ENCODE results near the gene MAF. TPM values are rescaled to one million over a fixed set of nuclear protein-coding genes. Genes with fewer than 3 reads are reported as not detected.

The MAF gene
- total and polyA plus RNA-seq, 2 donors, result 20.2 to 42.2 TPM

DNA sequence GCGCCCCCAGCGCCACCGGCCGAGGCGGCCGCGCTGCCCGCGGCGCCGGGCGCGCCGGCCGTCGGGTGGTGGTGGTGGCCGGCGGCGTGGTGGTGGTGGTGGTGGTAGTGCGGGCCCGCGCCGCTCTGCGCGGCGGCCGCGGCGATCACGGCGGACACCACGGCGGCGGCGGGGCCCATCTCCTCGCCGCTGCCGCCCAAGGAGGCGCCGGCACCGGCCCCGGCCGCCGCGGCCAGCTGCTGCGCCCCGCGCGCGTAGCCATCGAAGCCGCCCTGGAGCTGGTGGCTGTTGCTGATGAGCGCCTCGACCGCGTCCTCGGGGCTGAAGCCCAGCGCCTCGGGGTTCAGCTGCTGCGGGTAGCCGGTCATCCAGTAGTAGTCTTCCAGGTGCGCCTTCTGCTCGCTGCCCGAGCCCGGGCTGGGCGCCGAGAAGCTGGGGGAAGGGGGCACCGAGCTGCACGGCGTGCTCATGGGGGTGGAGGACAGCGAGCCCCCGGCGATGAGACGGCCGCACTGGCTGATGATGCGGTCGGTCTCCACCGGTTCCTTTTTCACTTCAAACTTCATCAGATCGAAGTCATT is 1.2 kb downstream of the MAF start:
- WGBS, result under 1% methylated on average over 72 of the region's 79 CpGs
- Histone ChIP-seq H3K27ac (ENCODE audit: low read depth in 1 of 2, low read length in 1 of 2) (peak overlapping the region; percentile 80 to 81), H3K36me3 (ENCODE audit: control insufficient read depth in 2 of 2, insufficient read depth in 2 of 2, low read length in 1 of 2) (no peaks in the 10 kb centered on the region), H3K4me1 (ENCODE audit: control insufficient read depth in 2 of 2, insufficient read depth in 2 of 2, low read length in 2 of 2) (peaks cover 10 to 28% of the 10 kb centered on the region in 2 donors), H3K27me3 (ENCODE audit: control insufficient read depth in 2 of 2, insufficient read depth in 1 of 2, low read length in 1 of 2) (peaks cover 18 to 38% of the 10 kb centered on the region in 2 donors), H3K9me3 (ENCODE audit: control insufficient read depth in 2 of 2, insufficient read depth in 1 of 2, low read length in 1 of 2) (peaks cover 0 to 3% of the 10 kb centered on the region in 2 donors), H3K4me3 (ENCODE audit: low read length in 2 of 2) (peak overlapping the region; percentile 49 to 58)
- DNase-seq (ENCODE audit: low read depth in 6 of 9, low spot score in 9 of 9), result peak in 5 of 9 donors; percentile 6 to 46 (median 14)

DNA sequence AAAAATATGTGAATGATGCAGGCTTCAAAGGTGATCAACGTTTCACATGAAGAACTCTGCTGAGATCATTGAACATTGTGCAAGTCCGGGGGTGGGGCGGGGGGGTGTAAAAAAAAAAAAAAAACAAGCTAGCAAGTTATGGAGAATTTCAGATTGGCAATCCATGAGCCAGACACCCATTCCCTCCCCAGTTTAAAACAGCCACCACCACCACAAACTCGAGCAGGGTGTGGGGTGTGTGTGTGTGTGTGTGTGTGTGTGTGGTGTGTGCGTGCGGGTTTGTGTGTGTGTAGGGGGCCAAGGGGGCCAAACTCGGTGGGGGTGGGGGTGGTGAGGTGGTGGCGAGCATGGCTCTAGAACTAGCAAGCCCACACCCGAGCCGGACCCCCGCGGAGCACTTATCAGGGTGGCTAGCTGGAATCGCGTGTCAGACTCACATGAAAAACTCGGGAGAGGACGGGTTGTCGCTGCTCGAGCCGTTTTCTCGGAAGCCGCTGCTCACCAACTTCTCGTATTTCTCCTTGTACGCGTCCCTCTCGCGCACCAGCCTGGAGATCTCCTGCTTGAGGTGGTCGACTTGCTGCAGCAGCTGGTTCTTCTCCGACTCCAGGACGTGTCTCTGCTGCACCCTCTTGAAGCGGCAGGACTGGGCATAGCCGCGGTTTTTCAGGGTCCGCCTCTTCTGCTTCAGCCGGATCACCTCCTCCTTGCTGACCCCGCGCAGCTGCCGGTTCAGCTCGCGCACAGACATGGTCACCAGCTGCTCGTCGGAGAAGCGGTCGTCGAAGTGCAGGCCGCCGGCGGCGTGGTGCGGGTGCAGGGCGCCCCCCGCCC is 2.0 kb downstream of the MAF start:
- H3K9me3 ChIP-seq (ENCODE audit: control insufficient read depth in 2 of 2, insufficient read depth in 1 of 2, low read length in 1 of 2), result peaks cover 0 to 3% of the 10 kb centered on the region in 2 donors

DNA sequence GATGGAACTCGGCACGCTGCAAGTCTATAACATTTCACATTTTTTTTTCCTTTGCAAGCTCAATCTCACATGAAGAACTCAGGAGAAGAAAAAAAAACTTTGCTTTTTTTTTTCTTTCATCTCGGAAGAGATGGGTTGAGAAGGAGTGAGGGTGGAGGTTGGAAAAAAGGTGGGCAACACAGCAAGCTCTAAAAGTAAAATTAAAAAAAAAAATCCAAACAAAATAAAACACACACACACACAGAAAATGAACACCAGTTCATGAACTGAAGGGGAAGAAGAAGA is 2.5 kb downstream of the MAF start:
- peak overlapping the region; percentile 22 to 38 for H3K27ac ChIP-seq (ENCODE audit: low read depth in 1 of 2, low read length in 1 of 2)
- WGBS, result 49% methylated on average over 3 of the region's 3 CpGs
- H3K9me3 ChIP-seq (ENCODE audit: control insufficient read depth in 2 of 2, insufficient read depth in 1 of 2, low read length in 1 of 2), result peaks cover 0 to 3% of the 10 kb centered on the region in 2 donors
- DNase-seq (ENCODE audit: low read depth in 6 of 9, low spot score in 9 of 9), result peak in 1 of 9 donors; percentile 20
- peaks cover 10 to 28% of the 10 kb centered on the region in 2 donors for H3K4me1 ChIP-seq (ENCODE audit: control insufficient read depth in 2 of 2, insufficient read depth in 2 of 2, low read length in 2 of 2)
- H3K4me3 ChIP-seq (ENCODE audit: low read length in 2 of 2), result peak overlapping the region; percentile 40 to 58
- H3K27me3 ChIP-seq (ENCODE audit: control insufficient read depth in 2 of 2, insufficient read depth in 1 of 2, low read length in 1 of 2), result peaks cover 18 to 38% of the 10 kb centered on the region in 2 donors
- no peaks in the 10 kb centered on the region for H3K36me3 ChIP-seq (ENCODE audit: control insufficient read depth in 2 of 2, insufficient read depth in 2 of 2, low read length in 1 of 2)

More for the DNA sequence above, 2.0 kb downstream of the MAF start:
- DNase-seq (ENCODE audit: low read depth in 6 of 9, low spot score in 9 of 9), result peak in 5 of 9 donors; percentile 25 to 63 (median 31)
- peak overlapping the region; percentile 22 to 87 for H3K27ac ChIP-seq (ENCODE audit: low read depth in 1 of 2, low read length in 1 of 2)
- H3K4me3 ChIP-seq (ENCODE audit: low read length in 2 of 2), result peak overlapping the region; percentile 40 to 58
- under 1% methylated on average over 51 of the region's 51 CpGs for WGBS
- peaks cover 18 to 38% of the 10 kb centered on the region in 2 donors for H3K27me3 ChIP-seq (ENCODE audit: control insufficient read depth in 2 of 2, insufficient read depth in 1 of 2, low read length in 1 of 2)
- H3K4me1 ChIP-seq (ENCODE audit: control insufficient read depth in 2 of 2, insufficient read depth in 2 of 2, low read length in 2 of 2), result peaks cover 10 to 28% of the 10 kb centered on the region in 2 donors
- no peaks in the 10 kb centered on the region for H3K36me3 ChIP-seq (ENCODE audit: control insufficient read depth in 2 of 2, insufficient read depth in 2 of 2, low read length in 1 of 2)

DNA sequence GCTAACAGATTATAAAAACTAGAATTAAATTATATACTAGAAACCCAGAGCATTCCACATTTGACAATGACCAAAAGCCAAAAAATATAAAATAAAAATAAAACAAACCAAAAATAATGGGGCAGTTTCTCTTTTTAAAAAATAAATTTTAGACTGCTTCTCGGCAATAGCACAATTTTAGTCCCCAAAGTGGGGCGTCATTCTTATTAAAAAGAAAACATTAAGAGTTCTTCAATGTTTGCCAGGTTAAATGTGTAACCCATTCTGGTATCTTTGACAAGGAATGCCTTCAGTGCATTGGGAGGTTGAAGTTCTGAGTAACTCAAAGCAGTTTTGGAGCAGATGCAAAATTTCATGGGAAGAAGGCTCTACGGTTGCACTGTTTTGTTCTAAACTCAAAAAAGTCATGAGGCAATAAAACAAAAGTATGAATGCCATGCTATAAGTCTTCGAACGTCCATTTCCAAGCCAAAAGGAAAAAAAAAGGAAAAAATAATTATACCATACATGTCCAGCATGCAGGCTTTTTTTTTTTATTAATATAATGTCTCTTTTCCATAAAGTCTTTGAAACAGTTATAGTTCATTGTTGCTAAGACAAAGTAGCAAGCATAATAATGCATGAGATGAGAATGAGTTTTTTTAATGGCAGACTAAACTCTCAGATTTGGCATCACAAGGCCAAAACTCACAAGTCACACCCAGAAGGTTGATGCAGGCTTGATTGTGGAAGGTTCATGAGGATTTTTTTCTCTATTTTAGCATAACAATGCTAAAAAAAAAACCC is 3.1 kb downstream of the MAF start:
- WGBS, result 80% methylated on average over 5 of the region's 5 CpGs
- H3K4me1 ChIP-seq (ENCODE audit: control insufficient read depth in 2 of 2, insufficient read depth in 2 of 2, low read length in 2 of 2), result peaks cover 10 to 28% of the 10 kb centered on the region in 2 donors
- H3K36me3 ChIP-seq (ENCODE audit: control insufficient read depth in 2 of 2, insufficient read depth in 2 of 2, low read length in 1 of 2), result no peaks in the 10 kb centered on the region
- H3K27ac ChIP-seq (ENCODE audit: low read depth in 1 of 2, low read length in 1 of 2), result peak overlapping the region; percentile 22 to 38
- no peak for DNase-seq (ENCODE audit: low read depth in 6 of 9, low spot score in 9 of 9)
- H3K9me3 ChIP-seq (ENCODE audit: control insufficient read depth in 2 of 2, insufficient read depth in 1 of 2, low read length in 1 of 2), result peaks cover 0 to 3% of the 10 kb centered on the region in 2 donors
- H3K4me3 ChIP-seq (ENCODE audit: low read length in 2 of 2), result peak overlapping the region; percentile 40 to 58
- peaks cover 18 to 38% of the 10 kb centered on the region in 2 donors for H3K27me3 ChIP-seq (ENCODE audit: control insufficient read depth in 2 of 2, insufficient read depth in 1 of 2, low read length in 1 of 2)

DNA sequence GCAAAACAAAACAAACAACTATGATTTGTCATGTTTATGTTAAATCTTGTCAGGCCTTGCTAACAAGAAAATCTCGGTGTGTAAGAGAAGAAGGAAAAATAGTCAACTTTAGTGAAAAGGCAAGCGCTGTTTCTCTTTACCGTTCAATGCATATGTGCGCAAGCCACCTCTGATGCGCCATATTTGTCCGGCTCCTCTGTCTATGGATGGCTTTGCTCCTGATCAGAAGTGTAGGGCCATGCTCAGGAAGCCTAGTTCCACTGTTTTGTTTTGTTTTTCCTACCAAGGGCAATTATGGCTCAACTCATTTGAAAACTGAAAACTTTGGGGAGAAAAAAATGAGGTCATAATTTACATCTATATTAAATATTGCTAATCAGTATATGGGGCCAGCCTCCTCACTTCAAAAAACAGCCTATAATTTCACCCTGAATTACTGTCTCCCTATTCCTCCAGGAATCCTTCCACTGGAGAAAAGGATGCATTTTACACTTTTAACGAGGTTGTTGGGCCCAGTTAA is 4.5 kb downstream of the MAF start:
- peak overlapping the region; percentile 24 to 25 for H3K4me3 ChIP-seq (ENCODE audit: low read length in 2 of 2)
- no peaks in the 10 kb centered on the region for H3K36me3 ChIP-seq (ENCODE audit: control insufficient read depth in 2 of 2, insufficient read depth in 2 of 2, low read length in 1 of 2)
- WGBS, result 81% methylated on average over 7 of the region's 7 CpGs
- H3K27me3 ChIP-seq (ENCODE audit: control insufficient read depth in 2 of 2, insufficient read depth in 1 of 2, low read length in 1 of 2), result peaks cover 18 to 30% of the 10 kb centered on the region in 2 donors
- H3K9me3 ChIP-seq (ENCODE audit: control insufficient read depth in 2 of 2, insufficient read depth in 1 of 2, low read length in 1 of 2), result peaks cover 0 to 3% of the 10 kb centered on the region in 2 donors
- peak overlapping the region in 1 of 2 donors; percentile 5 for H3K27ac ChIP-seq (ENCODE audit: low read depth in 1 of 2, low read length in 1 of 2)
- no peak for DNase-seq (ENCODE audit: low read depth in 6 of 9, low spot score in 9 of 9)
- H3K4me1 ChIP-seq (ENCODE audit: control insufficient read depth in 2 of 2, insufficient read depth in 2 of 2, low read length in 2 of 2), result peaks cover 4 to 14% of the 10 kb centered on the region in 2 donors

DNA sequence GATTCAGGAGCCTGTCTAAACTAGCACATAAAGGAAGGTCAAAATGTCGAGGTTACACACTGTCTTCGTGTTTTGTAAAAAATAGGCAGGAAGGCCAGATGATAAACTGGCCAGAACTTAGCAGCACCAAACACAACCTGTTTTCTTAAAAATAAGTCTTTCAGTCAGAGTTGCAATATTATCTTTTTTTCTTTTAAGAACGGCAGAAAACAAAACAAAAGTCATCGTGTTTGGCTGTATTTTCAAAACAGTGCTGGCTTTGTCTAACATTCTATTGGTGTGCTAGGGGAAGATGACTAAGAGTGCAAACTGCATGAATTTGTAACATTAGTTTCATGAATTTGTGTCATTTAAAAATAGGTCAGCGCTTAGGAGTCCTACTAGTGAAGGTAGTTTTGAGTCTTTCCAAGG is 5.3 kb downstream of the MAF start:
- no peak for DNase-seq (ENCODE audit: low read depth in 6 of 9, low spot score in 9 of 9)
- Histone ChIP-seq H3K9me3 (ENCODE audit: control insufficient read depth in 2 of 2, insufficient read depth in 1 of 2, low read length in 1 of 2) (no peaks in the 10 kb centered on the region), H3K27ac (ENCODE audit: low read depth in 1 of 2, low read length in 1 of 2) (peak overlapping the region in 1 of 2 donors; percentile 5), H3K4me3 (ENCODE audit: low read length in 2 of 2) (peak overlapping the region in 1 of 2 donors; percentile 24), H3K4me1 (ENCODE audit: control insufficient read depth in 2 of 2, insufficient read depth in 2 of 2, low read length in 2 of 2) (peaks cover 4 to 10% of the 10 kb centered on the region in 2 donors), H3K36me3 (ENCODE audit: control insufficient read depth in 2 of 2, insufficient read depth in 2 of 2, low read length in 1 of 2) (no peaks in the 10 kb centered on the region), H3K27me3 (ENCODE audit: control insufficient read depth in 2 of 2, insufficient read depth in 1 of 2, low read length in 1 of 2) (peaks cover 19 to 32% of the 10 kb centered on the region in 2 donors)
- WGBS, result 75% methylated on average over 5 of the region's 5 CpGs

DNA sequence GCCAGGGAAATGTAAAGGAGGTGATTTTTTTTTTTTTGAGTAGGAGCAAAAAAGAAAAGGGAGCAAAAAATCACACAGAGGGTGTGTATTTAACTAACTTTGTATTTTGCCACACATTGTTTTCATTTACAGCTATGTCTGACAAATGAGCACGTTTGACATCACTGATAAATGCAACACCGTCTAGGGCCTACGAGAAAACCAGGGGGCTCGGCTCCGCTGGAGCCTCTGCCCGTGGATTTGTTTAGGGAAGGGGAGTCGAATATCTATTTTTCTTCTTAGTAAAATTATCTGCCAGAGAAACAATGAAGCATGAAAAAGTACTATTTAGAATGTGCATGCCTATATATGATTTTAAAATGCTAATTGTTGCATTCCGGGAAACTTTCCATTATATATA is 6.8 kb downstream of the MAF start:
- H3K27me3 ChIP-seq (ENCODE audit: control insufficient read depth in 2 of 2, insufficient read depth in 1 of 2, low read length in 1 of 2), result peaks cover 28 to 35% of the 10 kb centered on the region in 2 donors
- no peaks in the 10 kb centered on the region for H3K36me3 ChIP-seq (ENCODE audit: control insufficient read depth in 2 of 2, insufficient read depth in 2 of 2, low read length in 1 of 2)
- no peak overlapping the region for H3K4me3 ChIP-seq (ENCODE audit: low read length in 2 of 2)
- H3K27ac ChIP-seq (ENCODE audit: low read depth in 1 of 2, low read length in 1 of 2), result no peak overlapping the region
- H3K4me1 ChIP-seq (ENCODE audit: control insufficient read depth in 2 of 2, insufficient read depth in 2 of 2, low read length in 2 of 2), result peaks cover 4 to 6% of the 10 kb centered on the region in 2 donors
- 93% methylated on average over 8 of the region's 8 CpGs for WGBS
- no peaks in the 10 kb centered on the region for H3K9me3 ChIP-seq (ENCODE audit: control insufficient read depth in 2 of 2, insufficient read depth in 1 of 2, low read length in 1 of 2)
- DNase-seq (ENCODE audit: low read depth in 6 of 9, low spot score in 9 of 9), result no peak

DNA sequence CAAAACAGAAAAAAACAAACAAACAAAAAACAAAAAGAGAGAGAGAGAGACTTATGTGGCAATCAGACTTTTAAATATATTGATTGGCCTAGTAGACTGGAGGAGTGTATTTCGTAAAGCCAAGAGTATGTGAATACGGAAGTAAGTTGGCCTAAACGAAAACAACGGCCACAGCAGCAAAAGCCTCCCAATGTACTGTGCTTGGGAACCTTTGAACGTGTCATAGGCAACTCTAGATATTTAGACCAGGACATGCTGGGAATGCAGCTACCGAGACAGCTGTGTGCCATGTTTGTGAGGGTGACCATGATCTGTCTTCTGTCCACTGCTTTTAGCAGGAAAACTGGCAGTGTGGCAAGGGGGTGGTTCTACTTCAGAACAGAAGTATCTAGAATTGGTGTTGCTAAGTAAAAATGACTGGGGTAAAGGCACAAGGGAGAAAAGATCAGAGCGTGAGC is 7.4 kb downstream of the MAF start:
- Histone ChIP-seq H3K4me1 (ENCODE audit: control insufficient read depth in 2 of 2, insufficient read depth in 2 of 2, low read length in 2 of 2) (peaks cover 2% of the 10 kb centered on the region in 2 donors), H3K9me3 (ENCODE audit: control insufficient read depth in 2 of 2, insufficient read depth in 1 of 2, low read length in 1 of 2) (no peaks in the 10 kb centered on the region), H3K4me3 (ENCODE audit: low read length in 2 of 2) (no peak overlapping the region), H3K27me3 (ENCODE audit: control insufficient read depth in 2 of 2, insufficient read depth in 1 of 2, low read length in 1 of 2) (peaks cover 22 to 34% of the 10 kb centered on the region in 2 donors), H3K36me3 (ENCODE audit: control insufficient read depth in 2 of 2, insufficient read depth in 2 of 2, low read length in 1 of 2) (no peaks in the 10 kb centered on the region), H3K27ac (ENCODE audit: low read depth in 1 of 2, low read length in 1 of 2) (peak overlapping the region in 1 of 2 donors; percentile 74)
- DNase-seq (ENCODE audit: low read depth in 6 of 9, low spot score in 9 of 9), result no peak
- WGBS, result 93% methylated on average over 7 of the region's 7 CpGs

All from thymus (tissue), 11 donors.